Loucy (cell line): ENCODE results near the gene SCYGR2.

Experiments used
- H2AFZ ChIP-seq: fragments of 200-600 bp; sonication (generic); 2 replicates; pipeline ENCODE4 v1.6.0; 2016; ENCODE audit warnings: antibody characterized with exemption, mild to moderate bottlenecking, low read length, moderate library complexity
- H3F3A ChIP-seq: fragments of 200-600 bp; 2 replicates; pipeline ENCODE4 v1.6.0; 2016; ENCODE audit warnings: antibody characterized with exemption, low read depth, mild to moderate bottlenecking
- H3K27me3 ChIP-seq: fragments of 200-600 bp; sonication (generic); 2 replicates; pipeline ENCODE4 v1.6.1; 2014; ENCODE audit warnings: low read length, mild to moderate bottlenecking; ENCODE audit not compliant: insufficient read depth, poor library complexity, severe bottlenecking
- H3K36me3 ChIP-seq: fragments of 200-600 bp; sonication (generic); 2 replicates; pipeline ENCODE4 v1.6.1; 2016; ENCODE audit warnings: low read length; ENCODE audit not compliant: insufficient read depth
- H3K4me1 ChIP-seq: fragments of 200-600 bp; sonication (generic); 2 replicates; pipeline ENCODE4 v1.5.1; 2014; ENCODE audit warnings: low read length, mild to moderate bottlenecking; ENCODE audit not compliant: insufficient read depth, poor library complexity, severe bottlenecking
- H3K4me2 ChIP-seq: fragments of 200-600 bp; sonication (generic); 2 replicates; pipeline ENCODE4 v1.6.0; 2014; ENCODE audit warnings: antibody characterized with exemption, low read length, low read depth, mild to moderate bottlenecking; ENCODE audit not compliant: poor library complexity, severe bottlenecking
- H3K4me3 ChIP-seq: fragments of 200-600 bp; sonication (generic); 2 replicates; pipeline ENCODE4 v1.5.1; 2014; ENCODE audit warnings: low read length, mild to moderate bottlenecking, mixed read lengths; ENCODE audit not compliant: poor library complexity, severe bottlenecking
- H3K79me2 ChIP-seq: fragments of 200-600 bp; sonication (generic); 2 replicates; pipeline ENCODE4 v1.6.1; 2014; ENCODE audit warnings: low read length; ENCODE audit not compliant: insufficient read depth
- H3K9ac ChIP-seq: fragments of 200-600 bp; sonication (generic); 2 replicates; pipeline ENCODE4 v1.6.0; 2014; ENCODE audit warnings: mild to moderate bottlenecking, low read depth, low read length, moderate library complexity; ENCODE audit not compliant: poor library complexity, severe bottlenecking
- H3K9me2 ChIP-seq: fragments of 200-600 bp; sonication (generic); replicated peaks from 2 replicates; pipeline ENCODE4 v1.6.1; 2016; ENCODE audit warnings: low read depth, low read length, mixed read lengths
- H3K9me3 ChIP-seq: fragments of 200-600 bp; sonication (generic); 2 replicates; pipeline ENCODE4 v1.6.1; 2014; ENCODE audit warnings: mild to moderate bottlenecking, antibody characterized with exemption, low read length, low read depth; ENCODE audit not compliant: insufficient read depth
- H4K20me1 ChIP-seq: fragments of 200-600 bp; sonication (generic); 2 replicates; pipeline ENCODE4 v1.6.0; 2014; ENCODE audit warnings: antibody characterized with exemption, low read length, mild to moderate bottlenecking; ENCODE audit not compliant: insufficient read depth, poor library complexity, severe bottlenecking
- EZH2phosphoT487 ChIP-seq: fragments of 200-600 bp; IDR thresholded peaks from 2 replicates; pipeline ENCODE4 v1.6.1; 2018; ENCODE audit warnings: antibody characterized with exemption, mild to moderate bottlenecking, moderate library complexity, borderline replicate concordance
- TF ChIP-seq, protein P1 (sequence below): fragments of 200-600 bp; sonication (generic); conservative IDR thresholded peaks from 2 replicates; pipeline ENCODE4 v1.5.1; 2014; ENCODE audit warnings: mild to moderate bottlenecking, antibody characterized with exemption, low read length

The SCYGR2 gene

DNA sequence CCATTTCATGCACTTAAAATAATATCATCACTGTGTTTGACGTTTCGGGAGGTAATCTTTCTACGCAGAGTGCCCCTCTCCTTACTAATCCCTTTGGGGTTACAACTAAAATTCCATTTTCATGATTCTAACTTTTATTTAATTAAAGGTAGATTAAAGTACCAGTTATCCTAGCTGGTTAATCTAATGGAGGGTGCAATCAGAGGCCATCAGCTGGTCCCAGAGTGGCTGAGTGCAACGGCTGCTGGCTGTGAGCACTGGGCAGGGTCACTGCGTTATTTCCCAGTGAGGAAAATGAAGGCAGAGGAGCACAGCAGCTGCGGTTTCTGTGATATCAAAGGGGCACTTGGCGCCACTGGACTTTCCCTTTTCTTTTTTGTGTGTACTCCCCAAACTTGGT lies 30.7 kb downstream of the SCYGR2 start:
- Histone ChIP-seq H3K27me3 (no peaks in the 10 kb centered on the region), H3K4me3 (no peak overlapping the region), H3K79me2 (no peaks in the 10 kb centered on the region), H3K9me3 (no peaks in the 10 kb centered on the region), H3K36me3 (no peaks in the 10 kb centered on the region), H3K9ac (no peak overlapping the region), H3K9me2 (no peaks in the 10 kb centered on the region), H3K4me1 (no peaks in the 10 kb centered on the region), H2AFZ (no peak overlapping the region), H4K20me1 (no peaks in the 10 kb centered on the region), H3F3A (no peaks in the 10 kb centered on the region), H3K4me2 (no peak overlapping the region)
- TF ChIP-seq, protein P1, sequence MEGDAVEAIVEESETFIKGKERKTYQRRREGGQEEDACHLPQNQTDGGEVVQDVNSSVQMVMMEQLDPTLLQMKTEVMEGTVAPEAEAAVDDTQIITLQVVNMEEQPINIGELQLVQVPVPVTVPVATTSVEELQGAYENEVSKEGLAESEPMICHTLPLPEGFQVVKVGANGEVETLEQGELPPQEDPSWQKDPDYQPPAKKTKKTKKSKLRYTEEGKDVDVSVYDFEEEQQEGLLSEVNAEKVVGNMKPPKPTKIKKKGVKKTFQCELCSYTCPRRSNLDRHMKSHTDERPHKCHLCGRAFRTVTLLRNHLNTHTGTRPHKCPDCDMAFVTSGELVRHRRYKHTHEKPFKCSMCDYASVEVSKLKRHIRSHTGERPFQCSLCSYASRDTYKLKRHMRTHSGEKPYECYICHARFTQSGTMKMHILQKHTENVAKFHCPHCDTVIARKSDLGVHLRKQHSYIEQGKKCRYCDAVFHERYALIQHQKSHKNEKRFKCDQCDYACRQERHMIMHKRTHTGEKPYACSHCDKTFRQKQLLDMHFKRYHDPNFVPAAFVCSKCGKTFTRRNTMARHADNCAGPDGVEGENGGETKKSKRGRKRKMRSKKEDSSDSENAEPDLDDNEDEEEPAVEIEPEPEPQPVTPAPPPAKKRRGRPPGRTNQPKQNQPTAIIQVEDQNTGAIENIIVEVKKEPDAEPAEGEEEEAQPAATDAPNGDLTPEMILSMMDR = no peak
- TF ChIP-seq EZH2phosphoT487 = no peak

- Histone ChIP-seq H3K9me2 (no peaks in the 10 kb centered on the region), H4K20me1 (no peaks in the 10 kb centered on the region), H3K79me2 (no peaks in the 10 kb centered on the region), H3K9me3 (no peaks in the 10 kb centered on the region), H3F3A (no peaks in the 10 kb centered on the region), H3K4me1 (no peaks in the 10 kb centered on the region), H2AFZ (no peak overlapping the region), H3K4me3 (no peak overlapping the region), H3K27me3 (no peaks in the 10 kb centered on the region), H3K36me3 (no peaks in the 10 kb centered on the region), H3K4me2 (no peak overlapping the region), H3K9ac (no peak overlapping the region)
- TF ChIP-seq, protein P1 = no peak
- TF ChIP-seq EZH2phosphoT487 = no peak
Measured at GRCh38 chr2:227630322-227630721, 31.6 kb downstream of the SCYGR2 start.

DNA sequence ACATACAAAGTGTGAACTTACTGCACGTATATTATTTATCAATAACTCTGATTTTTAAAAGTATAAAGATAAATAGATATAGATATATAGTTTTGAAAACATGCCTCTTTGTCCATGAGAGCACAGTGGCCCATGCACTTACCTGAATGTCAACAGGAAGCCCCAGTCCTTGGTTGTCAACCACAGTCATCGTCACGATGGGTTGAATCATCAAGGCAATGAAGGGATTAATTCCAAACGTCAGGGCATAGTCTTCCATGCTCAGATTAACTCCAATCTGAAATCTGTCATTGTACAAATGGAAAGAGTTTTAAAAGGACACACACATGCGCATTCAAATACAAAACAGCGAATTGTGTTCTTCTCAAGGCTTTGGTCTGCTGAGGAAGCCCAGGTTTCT lies 34.1 kb downstream of the SCYGR2 start:
- Histone ChIP-seq H3K9ac (no peak overlapping the region), H3K9me2 (no peaks in the 10 kb centered on the region), H3K36me3 (no peaks in the 10 kb centered on the region), H3K27me3 (no peaks in the 10 kb centered on the region), H3K4me2 (no peak overlapping the region), H3K4me3 (no peak overlapping the region), H2AFZ (no peak overlapping the region), H3F3A (no peaks in the 10 kb centered on the region), H3K9me3 (no peaks in the 10 kb centered on the region), H3K4me1 (no peaks in the 10 kb centered on the region), H3K79me2 (no peaks in the 10 kb centered on the region), H4K20me1 (no peaks in the 10 kb centered on the region)
- TF ChIP-seq, protein P1 = no peak
- TF ChIP-seq EZH2phosphoT487 = no peak
